ENCODE measurements around the gene FST. TPM values are rescaled to one million over a fixed set of nuclear protein-coding genes. Genes with fewer than 3 reads are reported as not detected.

Gene FST
- total and polyA plus RNA-seq, 2 donors (not counting 1 experiment from before 2014, with no cell fraction given): 759 to 1,058 TPM

- H3K27me3 ChIP-seq (ENCODE audit: control insufficient read depth, insufficient read depth, low read length): no peaks in the 10 kb centered on the region
- H3K4me3 ChIP-seq (replicated peaks in 1 of 4; ENCODE audit: control extremely low read depth in 1 of 4, insufficient read depth in 1 of 4, low read depth in 3 of 4, low read length in 4 of 4): no peak overlapping the region
- no peak overlapping the region for H3K9ac ChIP-seq (ENCODE audit: insufficient read depth, low read length)
- H2AFZ ChIP-seq (ENCODE audit: low read length): no peak overlapping the region
- H3K27ac ChIP-seq (ENCODE audit: insufficient read depth, low read length): no peak overlapping the region
- no peaks in the 10 kb centered on the region for H3K36me3 ChIP-seq (ENCODE audit: control insufficient read depth, insufficient read depth, low read length)
- H3K9me3 ChIP-seq (ENCODE audit: control insufficient read depth, insufficient read depth, low read depth, low read length): no peaks in the 10 kb centered on the region
- H3K4me1 ChIP-seq (ENCODE audit: control insufficient read depth, extremely low read depth, insufficient read depth, low read length): no peaks in the 10 kb centered on the region
- no peaks in the 10 kb centered on the region for H4K20me1 ChIP-seq (ENCODE audit: control insufficient read depth, extremely low read depth, insufficient read depth, low read length)
- no peak overlapping the region for H3K4me2 ChIP-seq (ENCODE audit: extremely low read depth, insufficient read depth, low read length)
- TF ChIP-seq EZH2 (IDR thresholded peaks at IDR 0.05; ENCODE audit: low read length, missing control alignments) (no peak), CTCF (conservative IDR thresholded peaks at IDR 0.05 in 1 of 2, IDR thresholded peaks at IDR 0.05 in 1 of 2; ENCODE audit: low read depth in 1 of 2, low read length in 2 of 2) (no peak)
- DNase-seq (ENCODE audit: low read depth in 2 of 2): no peak
- no peaks in the 10 kb centered on the region for H3K79me2 ChIP-seq (ENCODE audit: control insufficient read depth, insufficient read depth, low read length)
Observed at GRCh38 chr5:53503562-53504218, 23.3 kb downstream of the FST start.

GRCh38 chr5:53507013-53507412 lies 26.6 kb downstream of the FST start:
- Histone ChIP-seq H3K9ac (ENCODE audit: insufficient read depth, low read length) (no peak overlapping the region), H2AFZ (ENCODE audit: low read length) (no peak overlapping the region), H3K79me2 (ENCODE audit: control insufficient read depth, insufficient read depth, low read length) (no peaks in the 10 kb centered on the region), H3K36me3 (ENCODE audit: control insufficient read depth, insufficient read depth, low read length) (no peaks in the 10 kb centered on the region), H4K20me1 (ENCODE audit: control insufficient read depth, extremely low read depth, insufficient read depth, low read length) (no peaks in the 10 kb centered on the region), H3K9me3 (ENCODE audit: control insufficient read depth, insufficient read depth, low read depth, low read length) (no peaks in the 10 kb centered on the region), H3K4me3 (replicated peaks in 1 of 4; ENCODE audit: control extremely low read depth in 1 of 4, insufficient read depth in 1 of 4, low read depth in 3 of 4, low read length in 4 of 4) (no peak overlapping the region), H3K4me2 (ENCODE audit: extremely low read depth, insufficient read depth, low read length) (no peak overlapping the region), H3K27me3 (ENCODE audit: control insufficient read depth, insufficient read depth, low read length) (no peaks in the 10 kb centered on the region), H3K4me1 (ENCODE audit: control insufficient read depth, extremely low read depth, insufficient read depth, low read length) (no peaks in the 10 kb centered on the region), H3K27ac (ENCODE audit: insufficient read depth, low read length) (no peak overlapping the region)
- TF ChIP-seq CTCF (conservative IDR thresholded peaks at IDR 0.05 in 1 of 2, IDR thresholded peaks at IDR 0.05 in 1 of 2; ENCODE audit: low read depth in 1 of 2, low read length in 2 of 2): no peak
- no peak for TF ChIP-seq EZH2 (IDR thresholded peaks at IDR 0.05; ENCODE audit: low read length, missing control alignments)
- DNase-seq (ENCODE audit: low read depth in 2 of 2): no peak

GRCh38 chr5:53508125-53508524 lies 27.7 kb downstream of the FST start:
- H3K9me3 ChIP-seq (ENCODE audit: control insufficient read depth, insufficient read depth, low read depth, low read length): no peaks in the 10 kb centered on the region
- no peak overlapping the region for H3K9ac ChIP-seq (ENCODE audit: insufficient read depth, low read length)
- no peak overlapping the region for H3K4me3 ChIP-seq (replicated peaks in 1 of 4; ENCODE audit: control extremely low read depth in 1 of 4, insufficient read depth in 1 of 4, low read depth in 3 of 4, low read length in 4 of 4)
- peak in 1 of 2 donors; percentile 6 for DNase-seq (ENCODE audit: low read depth in 2 of 2)
- no peaks in the 10 kb centered on the region for H3K4me1 ChIP-seq (ENCODE audit: control insufficient read depth, extremely low read depth, insufficient read depth, low read length)
- no peaks in the 10 kb centered on the region for H3K79me2 ChIP-seq (ENCODE audit: control insufficient read depth, insufficient read depth, low read length)
- no peak overlapping the region for H3K27ac ChIP-seq (ENCODE audit: insufficient read depth, low read length)
- H2AFZ ChIP-seq (ENCODE audit: low read length): no peak overlapping the region
- H3K36me3 ChIP-seq (ENCODE audit: control insufficient read depth, insufficient read depth, low read length): no peaks in the 10 kb centered on the region
- no peaks in the 10 kb centered on the region for H3K27me3 ChIP-seq (ENCODE audit: control insufficient read depth, insufficient read depth, low read length)
- no peak overlapping the region for H3K4me2 ChIP-seq (ENCODE audit: extremely low read depth, insufficient read depth, low read length)
- H4K20me1 ChIP-seq (ENCODE audit: control insufficient read depth, extremely low read depth, insufficient read depth, low read length): no peaks in the 10 kb centered on the region
- TF ChIP-seq CTCF (conservative IDR thresholded peaks at IDR 0.05 in 1 of 2, IDR thresholded peaks at IDR 0.05 in 1 of 2; ENCODE audit: low read depth in 1 of 2, low read length in 2 of 2): no peak
- TF ChIP-seq EZH2 (IDR thresholded peaks at IDR 0.05; ENCODE audit: low read length, missing control alignments): no peak
